GM21576 (cell line): Measurements from ENCODE around the gene ARGLU1.
A peak's percentile ranks its signal among the peaks of the same experiment; 100 is the strongest.

ENCODE experiments used
- ATAC-seq: cut with Tn5 transposase; IDR thresholded peaks from one replicate; pipeline ENCODE4 v1.9.1; 2021; ENCODE audit warnings: mild to moderate bottlenecking, moderate library complexity; ENCODE audit not compliant: unreplicated experiment

ARGLU1 gene

GRCh38 chr13:106588367-106588766 is 20.4 kb upstream of the ARGLU1 start:
- no peak for ATAC-seq

- no peak for ATAC-seq
Observed at GRCh38 chr13:106587787-106588186, 19.9 kb upstream of the ARGLU1 start.

DNA sequence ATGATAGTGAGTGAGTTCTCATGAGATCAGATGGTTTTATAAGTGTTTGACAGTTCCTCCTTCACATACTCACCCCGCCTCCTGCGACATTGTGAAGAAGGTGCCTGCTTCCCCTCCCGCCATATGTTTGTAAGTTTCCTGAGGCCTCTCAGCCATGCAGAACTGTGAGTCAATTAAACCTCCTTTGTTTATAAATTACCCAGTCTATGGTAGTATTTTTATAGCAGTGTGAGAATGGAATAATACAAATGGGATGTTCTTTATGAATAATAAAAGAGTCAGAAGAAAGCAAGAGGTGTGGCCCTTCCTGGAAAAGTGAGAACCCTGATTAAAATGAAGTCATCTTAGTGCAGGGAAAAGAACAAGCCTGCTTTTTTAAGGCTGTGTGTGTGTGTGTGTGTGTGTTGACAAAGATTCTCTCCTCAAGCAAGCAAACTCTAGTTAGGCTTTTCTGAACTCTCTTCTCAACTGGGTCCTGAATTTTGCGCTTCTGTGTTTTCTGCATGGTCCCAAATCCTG is 18.8 kb upstream of the ARGLU1 start:
- ATAC-seq, result no peak

- no peak for ATAC-seq
Observed at GRCh38 chr13:106581225-106581624, 13.3 kb upstream of the ARGLU1 start.

- ATAC-seq, result no peak
Observed at GRCh38 chr13:106575896-106576295, 8.0 kb upstream of the ARGLU1 start.

DNA sequence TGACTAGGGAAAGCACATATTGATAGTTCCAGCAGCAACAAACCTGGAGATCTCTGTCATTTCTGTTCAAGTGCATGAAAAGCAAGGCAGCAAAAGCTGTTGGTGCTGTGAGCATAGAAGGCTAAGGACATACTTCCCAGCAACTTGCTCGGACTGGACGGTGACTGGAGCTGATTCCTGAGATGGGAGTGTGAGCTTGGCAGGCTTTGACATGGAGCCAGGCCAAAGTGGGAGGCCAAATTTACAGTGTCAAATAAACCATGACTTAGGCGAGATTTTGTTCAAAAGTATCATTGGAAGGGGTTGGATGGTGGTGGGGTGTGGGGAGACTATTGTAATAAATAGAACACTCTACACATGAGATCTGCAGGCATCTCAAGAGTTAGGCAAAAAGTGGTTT is 5.9 kb upstream of the ARGLU1 start:
- ATAC-seq, result no peak

DNA sequence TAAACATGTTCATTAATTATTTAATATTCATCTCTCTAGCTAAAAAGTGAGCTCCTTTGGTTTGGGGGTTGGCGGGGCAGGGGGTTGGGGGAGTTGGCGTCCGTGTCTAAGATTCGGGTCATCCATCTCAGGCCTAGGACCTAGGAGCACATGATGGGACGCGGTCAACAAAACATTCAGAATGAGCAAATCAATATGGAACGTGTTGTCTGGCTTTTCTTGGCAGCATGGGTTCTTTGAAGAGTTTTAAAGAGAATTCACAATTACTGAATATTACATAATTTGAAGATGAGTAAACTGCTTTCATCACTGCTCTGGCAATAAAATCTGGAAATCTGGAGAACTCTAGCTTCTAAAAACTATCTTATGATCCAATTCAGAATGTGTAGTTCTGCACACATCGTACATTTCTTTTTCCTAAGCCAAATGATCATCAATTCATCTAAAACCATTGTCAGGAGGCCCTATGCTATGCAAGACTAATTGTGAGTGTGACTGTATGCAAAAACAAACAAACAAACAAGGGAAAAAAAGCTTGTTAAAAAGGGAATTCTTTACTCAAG is 5.4 kb upstream of the ARGLU1 start:
- no peak for ATAC-seq

GRCh38 chr13:106570299-106570852 is 2.4 kb upstream of the ARGLU1 start:
- no peak for ATAC-seq

GRCh38 chr13:106569233-106570095 is 1.5 kb upstream of the ARGLU1 start:
- ATAC-seq, result no peak

DNA sequence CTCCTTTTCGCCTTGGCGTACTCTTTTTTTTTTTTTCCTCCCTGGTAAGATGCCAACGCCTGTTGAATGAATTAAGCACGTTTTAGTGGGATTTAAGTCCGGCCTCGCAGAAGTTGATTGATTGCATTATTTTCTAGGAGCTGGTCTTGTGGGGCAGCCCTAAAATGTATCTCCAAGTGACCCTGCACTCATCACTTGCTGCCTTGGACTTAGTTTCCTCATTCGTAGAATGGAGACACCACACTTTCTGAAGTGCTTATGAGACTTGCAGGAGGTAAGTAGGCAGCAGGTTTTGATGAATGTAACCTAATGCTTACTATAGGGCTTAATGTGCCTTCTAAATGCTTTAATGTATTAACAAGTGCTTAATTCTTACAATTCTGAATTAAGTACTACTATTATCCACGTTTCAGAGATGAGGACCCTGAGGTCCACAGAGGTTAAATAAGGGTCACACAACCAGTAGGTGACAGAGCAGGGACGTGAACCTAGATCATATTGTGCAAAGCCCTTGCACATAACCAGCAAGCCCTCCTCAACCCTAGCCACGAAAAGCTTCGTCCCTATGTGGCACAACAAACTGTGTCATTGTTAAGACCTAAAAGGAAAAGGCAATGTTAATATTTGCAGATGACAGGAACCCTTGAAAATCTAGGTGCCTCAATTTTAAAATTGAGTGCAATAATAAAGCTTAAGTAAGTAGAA is 514 bp upstream of the ARGLU1 start:
- ATAC-seq, result peak; percentile 35

DNA sequence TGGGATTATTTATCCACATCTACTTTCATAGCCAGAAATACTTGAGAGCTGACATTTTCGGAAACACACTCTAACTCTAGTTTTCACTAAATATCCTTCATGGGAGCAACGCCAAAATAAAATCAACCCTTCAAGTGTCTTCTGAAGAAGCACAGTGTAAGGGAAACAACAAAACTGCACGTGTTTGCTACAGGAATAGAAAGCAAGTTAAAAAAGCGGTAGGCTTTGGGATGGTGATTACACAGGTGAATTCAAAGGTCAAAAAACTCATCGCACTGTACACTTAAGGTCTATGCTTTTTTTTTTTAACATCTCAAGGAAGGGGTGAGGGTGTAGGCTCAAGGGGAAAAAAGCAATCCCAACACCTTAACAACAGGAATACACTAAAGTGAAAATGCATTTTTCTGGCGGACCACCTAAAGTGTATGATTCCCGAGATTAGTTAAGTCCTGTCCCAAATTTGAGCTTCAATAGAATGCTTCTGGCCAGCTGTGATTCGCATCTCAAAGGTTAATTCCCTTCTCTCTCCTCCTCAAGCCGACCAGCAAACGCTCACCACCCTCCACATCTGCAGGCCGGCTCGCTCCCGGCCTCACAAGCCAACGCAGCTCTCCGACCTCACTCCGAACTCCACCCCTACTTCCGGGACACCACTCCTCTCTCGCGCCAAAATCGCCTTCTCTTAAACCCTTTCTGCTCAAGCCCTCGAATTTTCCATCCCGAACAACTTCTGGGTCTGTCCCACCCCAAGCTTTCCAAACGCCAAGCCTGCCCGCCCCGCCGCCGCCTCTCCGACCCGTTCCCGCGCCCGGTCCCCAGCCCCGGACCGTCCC is 1.1 kb downstream of the ARGLU1 start:
- peak; percentile 40 for ATAC-seq

DNA sequence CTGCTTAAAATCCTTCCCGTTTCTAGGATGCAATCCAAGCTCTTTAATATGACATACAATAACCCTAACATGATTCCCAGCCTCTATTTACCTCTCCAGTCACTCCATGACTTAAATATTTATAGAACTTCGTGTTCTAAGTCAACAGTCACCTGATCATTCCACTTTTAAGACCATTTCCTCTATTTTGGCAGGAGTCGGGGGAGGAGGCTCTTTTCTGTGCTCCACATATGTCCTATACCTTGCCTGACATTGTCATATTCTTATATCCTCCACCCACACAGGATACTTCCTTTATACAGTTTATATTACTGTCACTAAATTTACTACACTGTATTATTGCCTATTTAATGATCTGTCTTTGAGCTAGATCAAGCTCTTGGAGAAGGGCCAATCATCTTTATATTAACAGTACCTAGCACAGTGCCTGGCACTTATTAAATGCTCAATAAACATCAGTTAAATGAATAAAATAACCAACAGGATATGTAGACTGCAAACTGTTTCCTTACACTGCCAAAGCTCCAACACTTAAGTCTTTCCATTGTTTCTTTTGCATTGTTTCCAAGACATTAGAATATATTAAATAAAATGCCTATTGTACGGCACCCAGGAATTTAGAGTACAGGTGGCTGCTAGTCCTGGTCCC is 2.7 kb downstream of the ARGLU1 start:
- ATAC-seq, result no peak

DNA sequence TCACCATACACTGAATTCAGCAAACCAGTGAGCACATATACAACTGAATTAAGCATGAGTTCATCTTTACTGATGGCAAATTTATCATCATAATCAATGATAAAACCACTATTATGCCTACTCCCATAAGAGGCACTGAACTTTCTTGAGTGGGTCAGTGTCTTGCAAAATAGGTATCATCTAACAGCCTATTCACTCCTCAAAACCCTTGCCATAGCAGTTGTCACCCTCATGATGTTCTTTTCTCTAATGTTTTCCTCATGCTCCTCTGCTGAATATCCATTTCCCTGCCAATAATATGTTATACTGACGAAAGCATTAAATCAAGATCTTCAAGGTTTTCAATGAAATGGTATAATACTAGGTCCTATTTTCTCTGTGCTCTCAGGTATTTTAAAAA is 5.6 kb downstream of the ARGLU1 start:
- ATAC-seq, result no peak

DNA sequence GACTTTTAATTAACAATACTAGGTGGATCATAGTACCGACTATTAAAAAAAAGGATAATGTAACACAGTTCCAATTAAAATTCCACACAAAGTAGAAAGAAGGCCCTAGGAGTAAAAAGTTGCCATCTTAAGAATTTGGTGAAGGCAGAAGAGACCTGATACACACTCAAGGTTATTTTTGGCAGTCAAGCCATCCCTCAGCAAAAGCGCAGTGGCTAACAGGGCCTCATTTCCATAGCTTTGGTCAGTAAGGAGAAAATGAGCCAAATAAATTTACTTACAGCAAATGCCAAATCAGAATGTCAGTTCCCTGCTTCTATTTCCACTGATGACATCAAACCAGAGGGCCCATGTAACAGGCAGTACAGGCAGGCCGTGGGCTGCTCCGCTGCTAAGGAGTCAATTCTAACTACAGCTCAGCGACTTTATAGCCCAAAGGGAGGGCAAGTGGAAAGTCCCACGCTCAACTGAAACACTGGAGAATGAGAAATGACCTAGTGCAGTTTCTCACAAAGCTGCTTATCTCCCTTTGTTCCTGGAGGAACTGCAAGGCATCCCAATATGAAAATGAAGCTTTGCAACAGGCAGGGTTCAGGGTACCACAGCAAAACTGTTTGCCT is 6.3 kb downstream of the ARGLU1 start:
- ATAC-seq, result peak; percentile 80

DNA sequence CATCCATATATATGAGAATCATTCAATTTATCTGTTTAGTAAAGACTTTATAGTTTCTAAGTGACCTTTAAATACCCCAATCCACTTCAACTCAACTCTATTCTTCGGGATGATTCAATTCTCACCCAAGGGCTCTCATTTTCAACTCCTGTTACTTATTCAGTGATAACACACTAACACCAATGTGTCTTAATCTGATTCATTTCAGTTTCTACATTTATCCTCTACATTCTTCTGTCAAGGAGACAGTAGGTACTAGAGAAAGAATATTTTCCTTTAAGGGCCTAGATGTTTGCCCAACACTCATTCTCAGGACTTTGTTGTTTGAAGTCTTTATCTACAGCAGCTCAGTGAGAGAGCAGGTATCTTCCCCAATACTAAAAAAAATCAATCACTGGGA is 7.1 kb downstream of the ARGLU1 start:
- peak; percentile 25 for ATAC-seq

GRCh38 chr13:106558527-106558926 is 9.4 kb downstream of the ARGLU1 start:
- no peak for ATAC-seq

DNA sequence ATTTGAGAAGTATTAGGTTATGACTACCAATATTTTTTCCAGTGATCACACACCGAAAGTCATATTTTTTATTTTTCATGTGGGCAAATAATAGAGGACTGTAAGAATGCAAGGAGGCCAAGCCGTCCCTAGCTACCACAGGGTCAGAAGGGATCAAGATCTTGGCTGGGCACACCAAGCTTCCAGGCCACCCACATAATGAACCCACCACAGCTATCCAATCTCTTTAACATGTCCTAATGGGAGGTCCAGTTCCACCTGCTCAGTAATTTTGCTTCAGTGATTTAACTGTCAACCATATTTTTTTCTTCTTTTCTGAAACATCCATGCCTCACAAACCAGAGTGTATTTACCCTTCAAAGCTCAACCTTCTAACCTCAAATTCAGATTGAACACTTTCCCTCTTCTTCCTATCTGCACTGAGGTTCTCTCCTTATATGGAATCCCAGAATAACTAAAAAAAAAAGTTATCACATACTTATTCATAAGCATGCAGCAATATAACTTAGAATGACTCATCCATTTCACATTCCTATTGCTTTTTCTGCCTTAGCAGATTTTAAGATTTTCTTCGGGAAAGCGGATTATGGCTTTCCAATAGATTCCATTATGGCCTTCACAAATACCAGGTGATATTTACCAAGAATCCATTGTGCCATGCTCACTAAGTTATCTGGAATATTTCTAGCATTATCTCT is 12.2 kb downstream of the ARGLU1 start:
- no peak for ATAC-seq

DNA sequence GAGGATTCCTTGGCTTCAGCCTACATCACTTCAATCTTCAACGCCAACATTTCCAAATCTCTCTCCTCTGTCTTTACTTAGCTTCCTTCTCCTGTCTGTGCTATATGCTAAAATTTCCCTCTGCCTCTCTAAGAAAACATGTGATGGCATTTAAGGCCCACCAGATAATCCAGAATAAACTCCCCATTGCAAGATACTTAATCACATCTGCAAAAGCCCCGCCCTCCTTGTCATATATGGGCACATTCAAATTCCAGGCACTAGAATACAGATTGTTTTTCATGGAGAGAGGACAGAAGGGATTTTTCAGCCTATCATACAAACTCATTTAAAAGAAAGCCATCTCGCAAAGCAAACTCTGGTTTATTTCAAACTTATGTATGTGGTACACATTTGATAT is 16.2 kb downstream of the ARGLU1 start:
- no peak for ATAC-seq

GRCh38 chr13:106551350-106551749 is 16.6 kb downstream of the ARGLU1 start:
- no peak for ATAC-seq
